ENCODE data around the gene MAN2A1. TPM values are rescaled to one million over a fixed set of nuclear protein-coding genes. Genes with fewer than 3 reads are reported as not detected.
"Not testable (repeated sequence)": the region's sequence is repeated elsewhere in the genome, so short reads cannot be mapped to it uniquely, and the experiment has no call there.

MAN2A1 gene
- total RNA-seq, 1 experiment from 2014 or later, result 86.6 TPM

- TF ChIP-seq ATF6 (CRISPR knock-in tag; IDR thresholded peaks at IDR 0.05) (no peak), JUN (CRISPR knock-in tag; IDR thresholded peaks at IDR 0.05) (no peak), ELF4 (CRISPR knock-in tag; IDR thresholded peaks at IDR 0.05; ENCODE audit: low read depth) (no peak), GRHL2 (CRISPR knock-in tag; IDR thresholded peaks at IDR 0.05; ENCODE audit: insufficient replicate concordance, severe bottlenecking) (no peak), USF1 (CRISPR knock-in tag; IDR thresholded peaks at IDR 0.05) (no peak)
Observed at GRCh38 chr5:109885205-109885604, 195.5 kb downstream of the MAN2A1 start (continued).

GRCh38 chr5:109888989-109889388 is 199.3 kb downstream of the MAN2A1 start:
- no peaks in the 10 kb centered on the region for H3K4me1 Mint-ChIP-seq
- H3K9me3 Mint-ChIP-seq, result peaks cover 14% of the 10 kb centered on the region
- no peak overlapping the region for H3K4me3 Mint-ChIP-seq
- ATAC-seq (no peak), DNase-seq (ENCODE audit: low spot score) (no peak)
- H3K27me3 Mint-ChIP-seq (ENCODE audit: low read depth), result no peaks in the 10 kb centered on the region
- ChIA-PET POLR2A (no interaction called here), CTCF (no interaction called here)
- no peak overlapping the region for H3K27ac Mint-ChIP-seq
- peaks cover 3% of the 10 kb centered on the region for H3K36me3 Mint-ChIP-seq
- no peak for TF ChIP-seq AFF4 (CRISPR knock-in tag; IDR thresholded peaks at IDR 0.05; ENCODE audit: borderline replicate concordance)
- no peak for TF ChIP-seq KAT7 (CRISPR knock-in tag; IDR thresholded peaks at IDR 0.05; ENCODE audit: borderline replicate concordance)
- no peak for TF ChIP-seq JAZF1 (CRISPR knock-in tag; IDR thresholded peaks at IDR 0.05)
- TF ChIP-seq ZSCAN18 (CRISPR knock-in tag; IDR thresholded peaks at IDR 0.05), result no peak
- TF ChIP-seq GTF2I (CRISPR knock-in tag; conservative IDR thresholded peaks at IDR 0.05), result no peak
- no peak for TF ChIP-seq ETV6 (CRISPR knock-in tag; IDR thresholded peaks at IDR 0.05)
- TF ChIP-seq ZNF317 (CRISPR knock-in tag; IDR thresholded peaks at IDR 0.05; ENCODE audit: borderline replicate concordance, low read depth), result no peak

GRCh38 chr5:109893271-109893670 is 203.5 kb downstream of the MAN2A1 start:
- H3K4me3 Mint-ChIP-seq; ATAC-seq; H3K27ac Mint-ChIP-seq; DNase-seq (ENCODE audit: low spot score); CTCF ChIA-PET; H3K4me1 Mint-ChIP-seq; H3K36me3 Mint-ChIP-seq; POLR2A ChIA-PET; H3K27me3 Mint-ChIP-seq (ENCODE audit: low read depth): not testable (repeated sequence)
- H3K9me3 Mint-ChIP-seq, result peaks cover 32% of the 10 kb centered on the region

Measured in WTC11 (cell line).